ENCODE measurements around the gene PAN2. TPM values are rescaled to one million over a fixed set of nuclear protein-coding genes. Genes with fewer than 3 reads are reported as not detected.

PAN2 gene, protein sequence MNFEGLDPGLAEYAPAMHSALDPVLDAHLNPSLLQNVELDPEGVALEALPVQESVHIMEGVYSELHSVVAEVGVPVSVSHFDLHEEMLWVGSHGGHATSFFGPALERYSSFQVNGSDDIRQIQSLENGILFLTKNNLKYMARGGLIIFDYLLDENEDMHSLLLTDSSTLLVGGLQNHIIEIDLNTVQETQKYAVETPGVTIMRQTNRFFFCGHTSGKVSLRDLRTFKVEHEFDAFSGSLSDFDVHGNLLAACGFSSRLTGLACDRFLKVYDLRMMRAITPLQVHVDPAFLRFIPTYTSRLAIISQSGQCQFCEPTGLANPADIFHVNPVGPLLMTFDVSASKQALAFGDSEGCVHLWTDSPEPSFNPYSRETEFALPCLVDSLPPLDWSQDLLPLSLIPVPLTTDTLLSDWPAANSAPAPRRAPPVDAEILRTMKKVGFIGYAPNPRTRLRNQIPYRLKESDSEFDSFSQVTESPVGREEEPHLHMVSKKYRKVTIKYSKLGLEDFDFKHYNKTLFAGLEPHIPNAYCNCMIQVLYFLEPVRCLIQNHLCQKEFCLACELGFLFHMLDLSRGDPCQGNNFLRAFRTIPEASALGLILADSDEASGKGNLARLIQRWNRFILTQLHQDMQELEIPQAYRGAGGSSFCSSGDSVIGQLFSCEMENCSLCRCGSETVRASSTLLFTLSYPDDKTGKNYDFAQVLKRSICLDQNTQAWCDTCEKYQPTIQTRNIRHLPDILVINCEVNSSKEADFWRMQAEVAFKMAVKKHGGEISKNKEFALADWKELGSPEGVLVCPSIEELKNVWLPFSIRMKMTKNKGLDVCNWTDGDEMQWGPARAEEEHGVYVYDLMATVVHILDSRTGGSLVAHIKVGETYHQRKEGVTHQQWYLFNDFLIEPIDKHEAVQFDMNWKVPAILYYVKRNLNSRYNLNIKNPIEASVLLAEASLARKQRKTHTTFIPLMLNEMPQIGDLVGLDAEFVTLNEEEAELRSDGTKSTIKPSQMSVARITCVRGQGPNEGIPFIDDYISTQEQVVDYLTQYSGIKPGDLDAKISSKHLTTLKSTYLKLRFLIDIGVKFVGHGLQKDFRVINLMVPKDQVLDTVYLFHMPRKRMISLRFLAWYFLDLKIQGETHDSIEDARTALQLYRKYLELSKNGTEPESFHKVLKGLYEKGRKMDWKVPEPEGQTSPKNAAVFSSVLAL
- 13.3 and 13.8 TPM in 2 replicates for total RNA-seq

DNA sequence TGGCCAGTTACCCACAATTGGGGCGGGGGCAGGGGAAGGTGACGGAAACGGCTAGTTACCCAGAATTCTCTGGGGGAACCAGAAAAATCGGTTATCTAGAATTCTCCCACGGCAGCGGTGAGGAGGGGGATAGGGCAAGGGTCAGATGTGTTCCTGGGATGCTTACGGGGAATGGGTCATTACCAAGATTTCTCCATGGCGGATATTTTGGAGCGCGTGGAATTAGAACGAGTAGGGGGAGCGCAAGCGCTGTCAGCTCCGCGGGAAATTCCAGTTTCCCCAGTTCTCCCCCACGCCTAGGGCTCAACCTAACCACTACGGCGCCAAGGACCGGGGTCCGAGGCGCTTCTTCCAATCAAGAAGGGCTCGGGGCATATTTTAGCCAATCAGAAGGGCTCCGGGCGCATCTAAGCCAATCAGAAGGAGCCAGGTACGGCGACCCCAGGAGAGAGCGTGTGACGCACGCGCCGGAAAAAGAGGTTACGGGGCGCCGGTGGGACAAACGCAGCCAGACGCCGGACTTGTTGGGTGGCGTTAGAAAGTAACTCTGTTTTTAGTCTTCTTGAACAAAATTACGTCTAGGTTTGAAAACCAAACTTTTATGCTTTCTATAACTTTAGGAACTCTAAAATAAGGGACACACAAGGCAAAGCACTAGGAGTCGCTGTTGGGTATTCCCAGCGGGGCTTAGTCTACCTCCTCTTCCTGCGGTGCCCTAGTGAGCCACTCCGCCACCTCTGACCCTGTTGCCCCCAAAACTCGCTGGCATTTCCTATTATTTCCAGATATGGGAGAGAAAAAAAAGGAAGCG lies at the start of gene PAN2:
Gene PAN2, minus strand, starts transcription at position 322 of the 811 bp plus-strand sequence. CDS start 906 bp downstream, outside the sequence.

DNA sequence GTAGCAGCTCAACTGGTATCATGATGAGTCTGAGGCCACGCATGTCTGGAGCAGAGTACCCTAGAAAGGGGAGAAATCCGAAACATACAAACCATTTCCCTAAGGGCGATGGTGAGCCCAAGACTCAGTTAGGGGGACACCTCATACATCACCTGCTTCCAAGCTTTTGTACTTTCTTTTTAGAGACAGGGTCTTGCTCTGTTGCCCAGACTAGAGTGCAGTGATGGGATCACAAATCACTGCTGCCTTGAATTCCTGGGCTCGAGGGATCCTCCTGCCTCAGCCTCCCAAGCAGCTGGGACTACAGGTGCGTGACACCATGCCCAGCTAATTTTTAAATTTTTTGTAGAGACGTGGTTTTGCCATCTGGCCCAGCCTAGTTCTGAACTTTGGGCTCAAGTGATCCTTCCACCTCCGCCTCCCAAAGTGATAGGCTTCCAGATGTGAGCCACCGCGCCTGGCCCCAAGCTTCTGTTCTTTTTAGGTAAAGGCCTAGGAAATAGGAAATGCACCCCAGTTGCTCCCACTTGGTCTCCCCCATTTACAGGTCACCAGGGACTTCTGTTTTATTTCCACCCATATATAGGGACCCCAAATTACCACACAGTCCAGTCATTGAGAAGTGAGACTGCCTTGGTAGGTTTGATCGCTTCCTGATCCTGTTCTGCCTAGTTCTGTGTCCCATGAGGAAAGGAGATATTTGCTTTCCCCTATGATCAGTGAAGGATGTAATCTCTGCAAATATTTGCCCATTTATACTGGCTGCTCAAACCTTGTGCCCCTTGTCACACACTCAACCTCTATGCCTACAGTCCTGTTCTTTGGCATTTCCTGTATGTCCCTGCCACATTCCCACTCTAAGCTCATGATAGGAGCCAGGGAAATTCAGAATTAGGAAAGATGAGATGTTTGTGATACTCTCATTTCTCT lies 28.6 kb upstream of the PAN2 start, which contains the start of gene APOF:
Gene APOF, minus strand, starts transcription at position 728 of the 930 bp plus-strand sequence. Its CDS starts 112 bp downstream, at position 616.

DNA sequence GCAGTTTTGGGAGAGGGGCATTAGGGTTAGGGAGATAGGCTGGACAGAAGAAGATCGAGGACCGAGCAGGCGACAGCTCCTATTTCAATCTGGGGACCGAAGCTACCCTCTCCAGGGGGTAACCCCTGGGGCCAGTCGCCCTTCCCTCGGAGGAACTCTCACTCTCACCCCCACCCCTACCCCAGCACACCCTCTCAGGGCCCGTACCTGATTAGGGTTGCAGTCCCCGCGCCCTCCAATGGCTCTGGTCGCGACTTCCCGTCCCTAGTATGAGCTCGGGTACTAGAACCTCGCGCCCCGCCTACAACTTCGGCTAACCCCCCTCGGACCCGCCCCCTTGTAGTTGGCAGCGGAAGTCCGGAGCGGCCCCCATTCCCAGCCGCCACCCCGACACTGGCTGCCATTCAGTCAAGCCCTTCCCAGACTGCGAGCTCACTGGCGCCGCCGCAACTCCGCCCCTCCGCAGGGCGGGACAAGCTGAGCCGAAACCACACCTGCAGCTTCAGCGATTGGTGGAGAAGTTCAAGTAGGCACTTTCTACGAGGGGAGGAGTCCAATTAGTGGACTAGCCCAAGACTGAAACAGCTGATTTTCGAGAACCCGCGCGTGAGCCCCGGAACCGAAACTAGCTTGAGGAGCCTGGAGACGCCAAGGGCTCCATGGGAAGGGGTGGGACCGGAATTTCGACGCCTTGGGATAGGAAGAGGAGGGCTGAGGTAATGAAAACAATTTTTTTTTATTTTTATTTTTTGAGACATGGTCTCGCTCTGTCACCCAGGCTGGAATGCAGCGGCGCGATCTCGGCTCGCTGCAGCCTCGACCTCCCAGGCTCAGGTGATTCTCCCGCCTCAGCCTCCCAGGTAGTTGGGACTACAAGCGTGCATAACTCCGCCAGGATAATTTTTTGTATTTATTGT lies 26.3 kb upstream of the PAN2 start, which contains the start of gene STAT2:
Gene STAT2, minus strand, starts transcription at position 257 of the 917 bp plus-strand sequence. CDS start 3,536 bp downstream, outside the sequence.

DNA sequence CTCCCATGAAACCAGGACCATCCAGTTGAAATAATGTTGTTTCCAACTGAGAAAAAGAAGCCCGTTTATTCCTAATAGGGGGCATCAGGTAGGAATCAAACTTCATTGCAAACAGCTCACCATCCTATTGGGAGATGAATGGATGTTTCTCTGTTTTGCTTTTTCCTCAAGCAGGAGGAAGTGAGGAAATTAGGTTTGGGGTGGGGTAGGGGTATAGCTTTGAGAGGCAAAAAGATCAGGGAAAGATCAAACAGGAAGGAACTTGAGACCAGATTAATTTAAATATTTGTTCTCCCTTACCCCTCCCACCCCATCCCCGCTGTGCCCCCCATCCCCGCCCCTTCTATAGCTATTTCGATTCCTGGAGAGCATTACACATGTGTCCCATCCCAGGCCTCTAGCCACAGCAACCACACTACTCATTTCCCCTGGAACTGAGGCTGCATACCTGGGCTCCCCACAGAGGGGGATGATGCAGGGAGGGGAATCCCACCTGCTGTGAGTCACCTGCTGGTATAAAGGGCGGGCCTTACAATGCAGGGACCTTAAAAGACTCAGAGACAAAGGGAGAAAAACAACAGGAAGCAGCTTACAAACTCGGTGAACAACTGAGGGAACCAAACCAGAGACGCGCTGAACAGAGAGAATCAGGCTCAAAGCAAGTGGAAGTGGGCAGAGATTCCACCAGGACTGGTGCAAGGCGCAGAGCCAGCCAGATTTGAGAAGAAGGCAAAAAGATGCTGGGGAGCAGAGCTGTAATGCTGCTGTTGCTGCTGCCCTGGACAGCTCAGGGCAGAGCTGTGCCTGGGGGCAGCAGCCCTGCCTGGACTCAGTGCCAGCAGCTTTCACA lies 4.7 kb upstream of the PAN2 start, which contains the start of gene IL23A:
Gene IL23A, plus strand, starts transcription at position 577 of the 850 bp plus-strand sequence. Its CDS starts 161 bp downstream, at position 738.

DNA sequence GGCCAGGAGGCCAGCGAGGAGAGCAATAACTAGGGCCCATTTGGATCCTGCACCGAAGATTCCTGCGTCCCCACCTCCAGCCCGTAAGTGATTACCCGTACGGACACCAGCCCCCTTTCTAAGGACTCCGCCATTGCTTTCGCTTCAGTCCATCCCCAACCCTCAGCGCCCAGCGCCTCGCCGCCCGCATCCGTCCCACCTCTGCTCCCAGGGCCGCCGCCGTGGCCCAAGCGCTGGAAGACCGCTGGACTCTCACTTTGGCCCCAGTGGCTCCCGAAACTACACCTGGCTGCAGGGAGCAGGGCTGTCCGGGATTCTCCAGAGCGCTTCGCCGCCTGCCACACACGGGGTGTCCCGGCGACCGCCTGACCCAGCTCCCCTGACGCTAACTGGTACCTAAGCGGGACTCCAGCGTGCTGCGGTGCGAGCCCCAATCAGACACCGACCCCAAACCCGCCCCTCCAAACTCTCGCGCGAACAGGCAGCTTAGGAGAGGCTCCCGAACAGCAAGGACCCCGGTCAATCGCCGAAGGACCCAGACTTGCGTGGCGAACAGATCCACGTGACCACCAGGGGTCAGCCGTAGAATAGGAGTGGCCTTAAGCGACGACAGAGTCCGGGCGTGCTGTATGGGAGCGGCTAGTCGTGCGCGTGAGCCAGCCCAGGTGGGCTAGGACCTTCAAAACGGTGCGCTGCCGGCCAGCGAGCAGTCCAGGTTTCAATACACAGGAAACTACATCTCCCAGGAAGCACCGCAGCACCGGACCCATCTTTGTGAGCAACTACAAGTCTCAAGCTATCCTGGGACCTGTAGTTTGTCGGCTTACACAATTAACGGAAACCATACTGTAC lies 18.0 kb downstream of the PAN2 start, which contains the start of gene CNPY2:
Gene CNPY2, minus strand, starts transcription at position 367 of the 852 bp plus-strand sequence. CDS start 771 bp downstream, outside the sequence.

DNA sequence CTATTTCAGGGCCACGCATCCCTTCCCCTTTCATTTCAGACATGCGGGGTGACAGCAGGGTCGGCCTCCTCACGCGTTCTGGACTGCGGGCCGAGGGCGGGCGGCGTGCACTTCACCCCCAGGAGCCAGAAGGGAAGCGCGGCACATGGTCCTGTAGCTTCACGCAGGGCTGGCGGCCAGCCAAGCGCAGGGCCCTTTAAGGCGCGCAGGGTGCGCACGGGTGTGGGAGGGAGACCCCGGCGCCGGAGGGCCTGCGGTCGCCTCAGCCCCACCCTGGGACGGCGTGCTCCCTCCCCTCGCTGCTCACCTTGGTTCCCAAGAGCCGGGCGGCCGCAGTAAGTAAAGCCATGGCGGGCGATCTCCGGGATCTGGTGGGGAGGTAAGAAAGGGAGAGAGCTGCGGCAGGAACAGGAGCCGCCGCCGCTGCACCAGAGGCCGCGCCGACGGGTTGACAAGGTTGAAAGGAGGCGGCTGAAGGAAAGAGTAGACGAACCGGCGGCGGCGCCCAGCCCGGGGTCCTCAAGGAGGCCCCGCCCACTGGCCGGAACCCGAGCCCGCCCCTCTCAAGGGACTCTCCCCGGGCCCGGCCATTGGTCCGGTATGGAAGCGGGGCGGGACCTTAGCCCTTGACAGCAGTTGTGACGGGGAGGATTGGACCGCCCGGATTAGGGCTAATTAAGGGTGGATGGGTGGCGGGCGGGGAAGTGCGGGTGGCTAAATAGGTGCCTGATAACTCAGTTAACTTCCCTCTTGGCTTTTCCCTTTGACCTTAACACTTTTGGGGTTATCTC lies 33.8 kb downstream of the PAN2 start, which contains the start of gene CS:
Gene CS, minus strand, starts transcription at position 478 of the 791 bp plus-strand sequence. Its CDS starts 129 bp downstream, at position 349.

DNA sequence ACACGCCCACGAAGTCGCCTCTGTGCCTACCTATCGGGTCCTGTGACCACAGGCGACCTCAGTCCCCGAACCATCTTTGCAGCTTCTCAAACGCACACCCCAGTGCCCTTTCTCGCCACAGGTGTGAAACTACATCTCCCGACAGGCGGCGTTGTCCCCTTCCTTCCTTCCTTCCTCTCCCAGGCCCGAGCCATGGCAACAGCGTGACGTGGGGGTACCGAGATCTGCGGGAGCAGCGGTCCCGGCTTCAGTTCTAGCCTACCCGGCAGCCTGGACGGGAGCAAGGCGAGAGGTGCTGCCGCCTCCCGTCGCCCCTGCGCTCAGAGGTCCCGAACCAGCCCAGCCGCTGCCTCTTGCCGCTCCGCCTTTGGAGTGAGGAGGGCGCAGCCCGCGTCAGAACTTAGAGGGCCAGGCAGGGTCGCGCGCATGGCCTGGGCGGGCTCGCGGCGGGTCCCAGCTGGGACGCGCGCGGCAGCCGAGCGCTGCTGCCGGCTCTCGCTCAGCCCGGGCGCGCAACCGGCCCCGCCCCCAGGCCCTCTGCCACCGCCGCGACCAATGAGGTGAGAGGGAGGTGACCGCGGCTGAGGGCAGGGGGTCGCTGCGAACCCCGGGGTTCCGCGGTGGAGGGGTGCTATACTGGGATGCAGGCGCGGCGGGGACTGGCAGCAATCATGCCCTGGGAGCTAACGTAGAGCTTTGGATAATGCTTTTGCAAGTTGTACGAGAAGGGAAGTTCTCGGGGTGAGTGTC lies 66.9 kb downstream of the PAN2 start, which contains the start of gene COQ10A:
Gene COQ10A, plus strand, starts transcription at position 250 of the 750 bp plus-strand sequence. Its CDS starts 177 bp downstream, at position 427.

Other genes with a start within 250 kb of the PAN2 start
- 199 and 215 TPM in 2 replicates for gene PA2G4, start 229.4 kb downstream of the PAN2 start, total RNA-seq
- gene RPL41, start 217.4 kb downstream of the PAN2 start, total RNA-seq = 2,864 and 3,592 TPM in 2 replicates
- 2.6 and 4.8 TPM in 2 replicates for gene ZC3H10, start 215.7 kb downstream of the PAN2 start, total RNA-seq
- 240 and 325 TPM in 2 replicates for gene ESYT1, start 205.7 kb downstream of the PAN2 start, total RNA-seq
- 92.5 and 126 TPM in 2 replicates for gene MYL6B, start 181.4 kb downstream of the PAN2 start, total RNA-seq
- gene MYL6, start 175.6 kb downstream of the PAN2 start, total RNA-seq = 2,877 and 3,219 TPM in 2 replicates
- 30.7 and 32.3 TPM in 2 replicates for gene SMARCC2, start 144.5 kb downstream of the PAN2 start, total RNA-seq
- gene RNF41, start 112.1 kb downstream of the PAN2 start, total RNA-seq = 102 and 109 TPM in 2 replicates
- gene NABP2, start 109.7 kb downstream of the PAN2 start, total RNA-seq = 60.1 and 75.0 TPM in 2 replicates
- not detected in 2 replicates for gene SLC39A5, start 103.9 kb downstream of the PAN2 start, total RNA-seq
- 9.2 and 12.4 TPM in 2 replicates for gene ANKRD52, start 75.6 kb downstream of the PAN2 start, total RNA-seq
- 7.4 and 13.5 TPM in 2 replicates for gene COQ10A, start 67.1 kb downstream of the PAN2 start, total RNA-seq
- gene CS, start 33.7 kb downstream of the PAN2 start, total RNA-seq = 141 and 149 TPM in 2 replicates
- 110 and 166 TPM in 2 replicates for gene CNPY2, start 18.0 kb downstream of the PAN2 start, total RNA-seq
- gene IL23A, start 4.9 kb upstream of the PAN2 start, total RNA-seq = not detected in 2 replicates
- gene STAT2, start 26.1 kb upstream of the PAN2 start, total RNA-seq = 135 and 143 TPM in 2 replicates
- gene APOF, start 28.9 kb upstream of the PAN2 start, total RNA-seq = not detected in 2 replicates
- gene TIMELESS, start 115.4 kb upstream of the PAN2 start, total RNA-seq = 13.3 and 19.7 TPM in 2 replicates
- gene MIP, start 120.7 kb upstream of the PAN2 start, total RNA-seq = not detected in 2 replicates
- gene SPRYD4, start 134.6 kb upstream of the PAN2 start, total RNA-seq = 1.4 and 1.8 TPM in 2 replicates
- gene GLS2, start 154.2 kb upstream of the PAN2 start, total RNA-seq = 0.71 TPM in 1 of 2 replicates, not detected in the other
- 13.6 and 16.4 TPM in 2 replicates for gene RBMS2, start 187.8 kb upstream of the PAN2 start, total RNA-seq

All from myometrial cell (primary cell).